NCI-H345 treated with DMSO at 0.1 percent for 48 hours (cell line): ENCODE measurements around the gene LMBRD1.
"Not testable (repeated sequence)": the region's sequence is repeated elsewhere in the genome, so short reads cannot be mapped to it uniquely, and the experiment has no call there.

Experiments used
- DNase-seq: peaks from one replicate; lab custom pipeline; 2025; ENCODE audit not compliant: unreplicated experiment; lab: John Stamatoyannopoulos, UW

Gene LMBRD1

GRCh38 chr6:69756366-69756765 lies 40.4 kb downstream of the LMBRD1 start:
- DNase-seq = no peak

GRCh38 chr6:69735027-69735426 lies 61.8 kb downstream of the LMBRD1 start:
- DNase-seq = no peak

- DNase-seq = no peak
Observed at GRCh38 chr6:69732640-69733039, 64.2 kb downstream of the LMBRD1 start.

- DNase-seq = no peak
Observed at GRCh38 chr6:69732045-69732444, 64.8 kb downstream of the LMBRD1 start.

GRCh38 chr6:69729870-69730449 lies 66.8 kb downstream of the LMBRD1 start:
- DNase-seq = no peak

- DNase-seq = no peak
Observed at GRCh38 chr6:69722683-69723082, 74.1 kb downstream of the LMBRD1 start.

GRCh38 chr6:69719602-69720193 lies 77.1 kb downstream of the LMBRD1 start:
- no peak for DNase-seq

- no peak for DNase-seq
Observed at GRCh38 chr6:69706724-69707123, 90.1 kb downstream of the LMBRD1 start.

GRCh38 chr6:69705954-69706353 lies 90.9 kb downstream of the LMBRD1 start:
- no peak for DNase-seq

- DNase-seq = no peak
Observed at GRCh38 chr6:69704916-69705315, 91.9 kb downstream of the LMBRD1 start.

- no peak for DNase-seq
Observed at GRCh38 chr6:69699655-69700054, 97.2 kb downstream of the LMBRD1 start.

- DNase-seq = no peak
Observed at GRCh38 chr6:69696273-69696672, 100.5 kb downstream of the LMBRD1 start.

- DNase-seq = no peak
Observed at GRCh38 chr6:69693762-69694161, 103.0 kb downstream of the LMBRD1 start.

- DNase-seq = no peak
Observed at GRCh38 chr6:69690986-69691385, 105.8 kb downstream of the LMBRD1 start.

GRCh38 chr6:69680302-69680701 lies 116.5 kb downstream of the LMBRD1 start:
- DNase-seq = no peak

- no peak for DNase-seq
Observed at GRCh38 chr6:69673298-69673697, 123.5 kb downstream of the LMBRD1 start.

- DNase-seq = no peak
Observed at GRCh38 chr6:69668916-69669315, 127.9 kb downstream of the LMBRD1 start.

GRCh38 chr6:69666779-69667178 lies 130.0 kb downstream of the LMBRD1 start:
- DNase-seq = not testable (repeated sequence)

GRCh38 chr6:69665437-69665836 lies 131.4 kb downstream of the LMBRD1 start:
- no peak for DNase-seq

- no peak for DNase-seq
Observed at GRCh38 chr6:69664551-69664950, 132.3 kb downstream of the LMBRD1 start.

GRCh38 chr6:69663215-69663614 lies 133.6 kb downstream of the LMBRD1 start:
- DNase-seq = no peak

GRCh38 chr6:69650703-69651102 lies 146.1 kb downstream of the LMBRD1 start:
- DNase-seq = no peak

- DNase-seq = no peak
Observed at GRCh38 chr6:69647726-69648125, 149.1 kb downstream of the LMBRD1 start.
